Measurements from ENCODE around the gene HLA-DQA1.

- TF ChIP-seq, protein P1, sequence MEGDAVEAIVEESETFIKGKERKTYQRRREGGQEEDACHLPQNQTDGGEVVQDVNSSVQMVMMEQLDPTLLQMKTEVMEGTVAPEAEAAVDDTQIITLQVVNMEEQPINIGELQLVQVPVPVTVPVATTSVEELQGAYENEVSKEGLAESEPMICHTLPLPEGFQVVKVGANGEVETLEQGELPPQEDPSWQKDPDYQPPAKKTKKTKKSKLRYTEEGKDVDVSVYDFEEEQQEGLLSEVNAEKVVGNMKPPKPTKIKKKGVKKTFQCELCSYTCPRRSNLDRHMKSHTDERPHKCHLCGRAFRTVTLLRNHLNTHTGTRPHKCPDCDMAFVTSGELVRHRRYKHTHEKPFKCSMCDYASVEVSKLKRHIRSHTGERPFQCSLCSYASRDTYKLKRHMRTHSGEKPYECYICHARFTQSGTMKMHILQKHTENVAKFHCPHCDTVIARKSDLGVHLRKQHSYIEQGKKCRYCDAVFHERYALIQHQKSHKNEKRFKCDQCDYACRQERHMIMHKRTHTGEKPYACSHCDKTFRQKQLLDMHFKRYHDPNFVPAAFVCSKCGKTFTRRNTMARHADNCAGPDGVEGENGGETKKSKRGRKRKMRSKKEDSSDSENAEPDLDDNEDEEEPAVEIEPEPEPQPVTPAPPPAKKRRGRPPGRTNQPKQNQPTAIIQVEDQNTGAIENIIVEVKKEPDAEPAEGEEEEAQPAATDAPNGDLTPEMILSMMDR (IDR thresholded peaks at IDR 0.05; ENCODE audit: poor library complexity): no peak
- TF ChIP-seq EZH2phosphoT487 (IDR thresholded peaks at IDR 0.05; ENCODE audit: low read depth, severe bottlenecking, unreplicated experiment): no peak
Observed at GRCh38 chr6:32617751-32618150, 19.5 kb upstream of the HLA-DQA1 start.
